GM19397 (cell line): Measurements from ENCODE around the gene PDE10A.

ENCODE experiments used
- ATAC-seq: cut with Tn5 transposase; IDR thresholded peaks from one replicate; pipeline ENCODE4 v1.9.1; 2021; ENCODE audit warnings: mild to moderate bottlenecking, moderate library complexity; ENCODE audit not compliant: unreplicated experiment

PDE10A gene

GRCh38 chr6:165656581-165657324 lies 6.3 kb downstream of the PDE10A start:
- ATAC-seq: no peak

GRCh38 chr6:165655191-165655590 lies 7.8 kb downstream of the PDE10A start:
- ATAC-seq: no peak

DNA sequence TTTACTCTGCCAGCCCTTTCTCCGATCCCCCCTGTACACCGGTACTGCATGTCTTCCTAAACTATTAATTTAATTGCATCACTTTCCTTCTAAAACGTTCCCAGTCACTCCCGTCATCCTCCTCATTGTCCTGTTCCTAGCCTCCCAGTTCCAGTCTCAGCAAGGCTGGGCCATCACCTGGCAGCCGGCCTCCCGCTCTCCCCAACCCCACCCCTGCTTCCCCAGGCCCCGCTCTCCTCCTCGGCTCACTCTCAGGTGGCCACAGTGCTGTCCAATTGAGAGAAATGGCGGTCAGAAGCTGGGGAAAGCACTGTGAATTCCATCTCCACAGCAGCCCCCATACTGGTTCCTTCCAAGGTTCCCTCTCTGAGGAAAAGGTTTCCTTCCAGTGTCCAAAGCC lies 8.9 kb downstream of the PDE10A start:
- ATAC-seq: no peak

DNA sequence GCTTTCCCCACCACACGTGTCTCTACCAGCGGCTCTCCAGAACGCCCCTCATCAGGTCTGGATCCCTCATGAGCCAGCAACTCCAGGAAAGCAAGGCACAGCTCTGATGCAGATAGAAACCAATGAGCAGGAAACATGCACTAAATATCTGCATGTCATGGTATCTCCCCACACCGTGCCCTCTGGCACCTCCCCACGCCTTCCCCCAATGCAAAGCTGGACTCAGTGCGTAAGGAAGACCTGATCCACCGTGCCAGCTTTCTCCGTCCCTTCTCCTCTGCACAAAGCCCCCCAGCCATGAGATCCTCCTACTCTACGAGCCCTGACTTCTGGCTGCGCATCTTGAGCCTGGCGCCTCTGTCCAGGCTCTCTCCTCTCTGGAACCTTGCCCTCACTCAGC lies 9.4 kb downstream of the PDE10A start:
- no peak for ATAC-seq

GRCh38 chr6:165653196-165653595 lies 9.8 kb downstream of the PDE10A start:
- ATAC-seq: no peak

DNA sequence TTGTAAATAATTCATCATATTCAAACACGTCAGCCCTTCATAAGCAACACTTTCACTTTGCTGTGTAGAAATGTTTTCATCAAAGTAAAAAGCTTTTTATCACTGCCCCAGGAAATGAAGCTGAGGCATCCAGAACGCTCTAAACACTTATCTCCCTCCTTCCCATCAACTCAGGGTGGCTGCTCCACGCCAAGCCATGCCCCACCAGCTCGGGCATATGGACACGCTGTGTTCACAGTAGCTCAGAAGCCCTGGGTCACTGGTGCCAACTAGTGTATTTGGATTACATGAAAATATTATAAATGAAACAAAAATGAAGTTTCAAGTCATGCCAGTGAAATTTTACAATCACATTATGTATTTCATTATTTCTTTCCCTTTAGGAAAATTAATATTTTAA lies 10.3 kb downstream of the PDE10A start:
- ATAC-seq: no peak

DNA sequence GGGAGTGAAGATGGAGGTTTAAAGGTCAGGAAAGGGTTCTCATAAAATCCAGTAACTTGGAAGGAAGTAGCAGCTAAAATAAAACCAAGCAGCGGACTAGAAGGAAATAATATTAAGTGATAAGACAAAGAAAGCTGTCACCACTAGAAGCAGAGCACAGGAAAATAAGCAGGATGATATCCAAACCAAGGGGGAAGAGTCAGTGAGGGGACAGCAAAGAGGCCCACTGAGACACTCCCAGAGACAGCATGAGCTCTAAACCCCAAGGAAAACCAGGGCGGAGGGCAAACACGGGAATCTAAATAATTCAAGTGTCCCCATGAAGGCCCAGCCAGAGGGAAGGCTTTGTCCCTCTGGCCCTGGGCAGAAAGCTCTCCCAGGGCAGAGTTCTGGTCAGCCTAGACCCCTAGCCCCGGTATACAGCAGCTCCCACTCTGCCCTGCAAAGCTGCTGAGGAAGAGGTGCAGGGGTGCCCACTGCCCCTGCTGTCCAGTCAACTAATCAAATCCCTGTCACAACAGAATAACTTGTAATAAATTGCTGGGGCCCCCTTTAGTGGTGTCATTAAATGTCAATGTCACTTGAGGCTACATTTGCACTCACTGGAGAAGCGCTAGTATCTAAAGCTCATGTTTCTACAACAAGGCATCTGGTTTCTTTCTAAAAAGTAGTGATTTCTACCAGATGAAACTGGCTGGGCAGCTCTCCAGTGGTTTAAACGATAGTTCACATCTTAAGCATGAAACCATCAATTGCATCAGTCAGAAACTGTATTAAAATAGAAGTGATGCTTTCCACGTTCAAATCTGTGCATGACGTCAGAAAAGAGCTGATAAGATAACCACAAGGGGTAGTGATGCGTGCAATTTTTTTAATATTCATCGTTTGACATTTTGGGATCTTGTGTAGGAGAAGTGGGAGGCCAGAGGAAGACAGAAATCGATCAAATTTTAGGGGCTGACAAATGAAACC lies 13.6 kb downstream of the PDE10A start:
- no peak for ATAC-seq

DNA sequence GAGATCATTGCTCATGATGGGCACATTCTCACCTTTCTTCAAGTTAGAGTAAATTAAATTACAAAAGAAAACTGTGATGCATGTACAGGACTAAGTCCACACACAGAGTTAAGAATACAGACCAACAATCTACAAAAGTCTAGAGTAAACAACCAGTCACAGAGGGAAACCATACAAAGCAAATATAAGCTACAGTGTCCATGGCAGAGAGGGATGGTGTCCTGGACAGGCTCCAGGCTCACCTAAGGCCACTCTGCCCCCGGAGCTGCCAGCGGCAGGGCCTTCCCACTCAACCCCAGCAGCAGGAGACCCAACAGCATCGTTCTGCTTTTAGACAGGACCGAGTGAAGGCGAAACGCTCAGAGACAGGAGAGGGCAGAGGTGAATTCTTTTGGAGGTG lies 16.0 kb downstream of the PDE10A start:
- no peak for ATAC-seq

DNA sequence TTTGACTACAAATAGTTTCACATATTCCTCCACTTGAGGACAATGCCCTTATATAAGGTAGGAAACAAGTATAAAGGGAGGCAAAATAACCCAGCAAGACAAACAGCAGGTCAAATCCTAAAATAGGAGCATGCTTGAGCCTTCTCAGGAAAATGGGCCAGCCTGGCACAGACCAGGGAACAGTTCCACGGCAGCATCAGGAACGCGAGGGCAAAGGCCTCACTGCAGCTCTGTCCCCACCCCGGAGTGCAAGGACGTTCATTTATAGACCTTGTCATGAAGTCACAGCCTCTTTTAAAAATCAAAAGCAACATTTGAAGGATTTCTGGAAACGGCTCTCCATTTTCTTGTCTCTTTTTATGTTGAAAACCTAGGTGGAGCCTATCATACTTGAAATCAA lies 17.1 kb downstream of the PDE10A start:
- ATAC-seq: no peak

GRCh38 chr6:165644586-165645266 lies 18.3 kb downstream of the PDE10A start:
- no peak for ATAC-seq

- ATAC-seq: no peak
Observed at GRCh38 chr6:165643015-165643414, 20.0 kb downstream of the PDE10A start.

DNA sequence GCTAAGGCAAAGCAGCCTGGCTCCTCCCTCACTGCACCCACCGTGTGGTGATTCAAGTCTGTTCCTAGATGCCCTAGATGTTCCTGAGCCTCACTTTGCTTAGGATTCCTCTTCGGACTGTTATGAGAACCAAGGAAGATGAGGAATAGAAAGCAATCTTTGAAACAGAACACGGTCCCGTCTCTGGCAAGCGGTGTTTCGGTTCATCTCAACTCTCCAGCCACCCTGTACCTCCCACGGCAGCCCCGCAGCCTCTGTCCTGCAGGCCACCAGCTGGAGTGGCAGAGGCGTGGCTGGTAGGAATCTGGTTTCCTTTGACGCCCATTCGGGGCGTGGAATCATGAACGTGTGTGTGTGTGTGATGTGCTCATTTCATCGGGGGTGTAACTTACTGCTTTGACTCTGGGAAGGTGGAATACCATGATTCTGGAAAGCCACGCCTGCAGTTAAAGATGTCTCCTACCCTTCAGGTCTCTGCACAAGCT lies 21.3 kb downstream of the PDE10A start:
- ATAC-seq: no peak

- no peak for ATAC-seq
Observed at GRCh38 chr6:165640806-165641205, 22.2 kb downstream of the PDE10A start.

- no peak for ATAC-seq
Observed at GRCh38 chr6:165638530-165638929, 24.5 kb downstream of the PDE10A start.

- no peak for ATAC-seq
Observed at GRCh38 chr6:165637586-165637985, 25.5 kb downstream of the PDE10A start.

DNA sequence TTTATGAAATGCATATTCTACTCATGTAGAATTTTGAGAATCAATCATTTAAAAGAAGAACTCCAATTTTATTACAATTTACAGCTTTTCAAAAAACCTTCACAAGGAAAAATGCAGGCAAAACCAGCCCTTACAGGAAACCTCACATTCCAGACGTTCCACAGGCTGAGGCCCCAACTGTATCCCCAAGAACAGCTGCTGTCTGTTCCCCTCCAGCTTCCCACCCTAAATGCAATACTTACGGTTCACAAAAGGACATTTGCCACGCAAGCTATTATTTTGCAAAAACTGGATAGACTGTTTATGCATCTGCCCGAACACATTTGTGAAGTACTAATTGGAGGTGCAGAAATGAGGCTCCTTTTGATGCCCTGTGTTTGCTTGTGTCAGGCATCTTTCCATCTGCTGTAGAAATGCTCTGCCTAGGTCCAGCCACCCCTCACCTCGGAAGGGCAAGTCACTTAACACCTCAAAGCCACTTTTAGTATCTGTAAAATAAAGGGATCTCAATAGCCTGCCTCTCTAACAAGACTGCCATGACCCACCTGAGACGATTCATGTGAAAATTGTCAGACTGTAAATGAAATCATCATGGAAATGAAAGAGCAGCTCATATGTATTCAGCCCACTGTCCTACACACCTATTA lies 26.5 kb downstream of the PDE10A start:
- ATAC-seq: no peak

GRCh38 chr6:165635965-165636364 lies 27.1 kb downstream of the PDE10A start:
- no peak for ATAC-seq

- no peak for ATAC-seq
Observed at GRCh38 chr6:165634101-165634880, 28.8 kb downstream of the PDE10A start.

DNA sequence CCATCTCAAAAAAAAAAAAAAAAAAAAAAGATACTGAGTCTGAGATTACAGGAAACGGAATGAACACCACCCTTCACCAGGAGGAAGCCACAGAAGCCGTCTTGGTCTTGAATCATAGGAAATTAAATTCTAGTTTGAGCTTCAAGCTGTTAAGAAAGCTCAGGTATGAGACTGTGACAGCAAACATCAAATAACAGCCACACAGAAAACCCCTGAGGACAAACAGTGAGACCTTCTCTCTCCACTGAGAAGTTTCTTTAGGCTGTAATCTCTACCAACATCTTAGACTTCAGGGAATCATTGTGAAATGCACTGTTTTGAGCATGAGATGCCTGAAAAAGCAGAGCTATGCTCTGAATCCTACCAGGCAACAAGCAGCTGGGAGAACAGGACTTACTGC lies 30.8 kb downstream of the PDE10A start:
- no peak for ATAC-seq

DNA sequence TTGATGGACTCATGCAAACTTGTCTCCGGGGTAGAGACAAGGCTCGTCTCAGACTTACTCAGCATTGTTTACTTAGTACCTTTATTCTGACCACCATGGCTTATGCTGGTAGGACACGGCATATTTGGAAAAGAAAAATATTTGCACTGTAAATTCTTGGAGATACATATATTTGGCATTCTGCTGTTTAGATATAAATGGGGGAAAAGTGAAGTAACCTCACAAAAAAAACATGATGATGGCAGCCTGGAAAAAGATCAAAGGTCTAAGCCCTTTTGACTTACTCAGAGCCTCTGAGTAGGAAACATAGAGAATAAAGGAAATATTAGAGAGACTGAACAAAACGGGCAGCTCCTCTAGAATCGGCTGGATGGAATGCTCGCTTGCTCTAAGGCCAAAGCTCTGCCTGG lies 32.5 kb downstream of the PDE10A start:
- no peak for ATAC-seq
